ENCODE measurements around the gene CRYL1. TPM values are rescaled to one million over a fixed set of nuclear protein-coding genes. Genes with fewer than 3 reads are reported as not detected.

The CRYL1 gene
- total RNA-seq, 1 experiment from 2014 or later: 26.5 TPM

GRCh38 chr13:20402881-20403280, 122.8 kb downstream of the CRYL1 start:
- CTCF ChIA-PET: no interaction called here
- no peak overlapping the region for H3K4me3 ChIP-seq (replicated peaks in 1 of 2; ENCODE audit: low read depth in 1 of 2, low read length in 2 of 2)
- no peaks in the 10 kb centered on the region for H3K79me2 ChIP-seq (ENCODE audit: insufficient read depth, low read length)
- RAD21 ChIA-PET (ENCODE audit: low non-redundant PET in 1 of 2, low total read pairs in 2 of 2, uncharacterized antibody in 2 of 2, unreplicated experiment in 2 of 2): no interaction called here
- no TSS peak for BruUV-seq (replicated peaks)
- intact Hi-C loops (cut with micrococcal nuclease): no loop called here
- TF ChIP-seq RAD21 (IDR thresholded peaks at IDR 0.05; ENCODE audit: low read depth) (no peak), POLR2A (IDR thresholded peaks at IDR 0.05; ENCODE audit: borderline replicate concordance, extremely low read depth, insufficient read depth, insufficient read length) (no peak), EGR1 (IDR thresholded peaks at IDR 0.05; ENCODE audit: low read depth) (no peak), EZH2 (IDR thresholded peaks at IDR 0.05) (no peak), ZBTB33 (IDR thresholded peaks at IDR 0.05; ENCODE audit: extremely low read depth, insufficient replicate concordance, low read length) (no peak)
- no peak for ATAC-seq
- H3K9me3 ChIP-seq (ENCODE audit: control insufficient read depth in 1 of 2, insufficient read depth in 1 of 2, low read depth in 1 of 2, low read length in 2 of 2): no peaks in the 10 kb centered on the region
- H4K20me1 ChIP-seq (ENCODE audit: insufficient read depth): no peaks in the 10 kb centered on the region
- no peak overlapping the region for H3K27ac ChIP-seq (ENCODE audit: low read depth, low read length)
- no peaks in the 10 kb centered on the region for H3K36me3 ChIP-seq (ENCODE audit: control insufficient read depth in 1 of 2, insufficient read depth in 2 of 2, low read length in 2 of 2)
- H3K9ac ChIP-seq (ENCODE audit: low read length): no peak overlapping the region
- H3K4me1 ChIP-seq (ENCODE audit: control insufficient read depth in 1 of 2, insufficient read depth in 2 of 2, low read length in 2 of 2): no peaks in the 10 kb centered on the region
- POLR2A ChIA-PET: no interaction called here
- H3K9me2 ChIP-seq (ENCODE audit: insufficient read depth): no peaks in the 10 kb centered on the region
- no peak overlapping the region for H3K4me2 ChIP-seq (ENCODE audit: low read length)
- no peaks in the 10 kb centered on the region for H3K27me3 ChIP-seq (ENCODE audit: insufficient read depth, low read length)
- no peak overlapping the region for H2AFZ ChIP-seq (ENCODE audit: low read depth, low read length, poor library complexity, severe bottlenecking)
- no peak for DNase-seq (ENCODE audit: low read depth, low spot score)

GRCh38 chr13:20401931-20402856, 123.5 kb downstream of the CRYL1 start:
- Histone ChIP-seq H3K79me2 (ENCODE audit: insufficient read depth, low read length) (no peaks in the 10 kb centered on the region), H3K4me2 (ENCODE audit: low read length) (no peak overlapping the region), H3K27me3 (ENCODE audit: insufficient read depth, low read length) (no peaks in the 10 kb centered on the region), H3K36me3 (ENCODE audit: control insufficient read depth in 1 of 2, insufficient read depth in 2 of 2, low read length in 2 of 2) (no peaks in the 10 kb centered on the region), H3K4me3 (replicated peaks in 1 of 2; ENCODE audit: low read depth in 1 of 2, low read length in 2 of 2) (no peak overlapping the region), H3K27ac (ENCODE audit: low read depth, low read length) (no peak overlapping the region), H4K20me1 (ENCODE audit: insufficient read depth) (no peaks in the 10 kb centered on the region), H3K9me2 (ENCODE audit: insufficient read depth) (no peaks in the 10 kb centered on the region), H3K9me3 (ENCODE audit: control insufficient read depth in 1 of 2, insufficient read depth in 1 of 2, low read depth in 1 of 2, low read length in 2 of 2) (no peaks in the 10 kb centered on the region), H3K9ac (ENCODE audit: low read length) (no peak overlapping the region), H2AFZ (ENCODE audit: low read depth, low read length, poor library complexity, severe bottlenecking) (no peak overlapping the region), H3K4me1 (ENCODE audit: control insufficient read depth in 1 of 2, insufficient read depth in 2 of 2, low read length in 2 of 2) (no peaks in the 10 kb centered on the region)
- RAD21 ChIA-PET (ENCODE audit: low non-redundant PET in 1 of 2, low total read pairs in 2 of 2, uncharacterized antibody in 2 of 2, unreplicated experiment in 2 of 2): no interaction called here
- no TSS peak for BruUV-seq (replicated peaks)
- TF ChIP-seq SIN3A (IDR thresholded peaks at IDR 0.05; ENCODE audit: low read depth): no peak
- TF ChIP-seq ELF1 (IDR thresholded peaks at IDR 0.05; ENCODE audit: borderline replicate concordance, low read depth): no peak
- ATAC-seq (no peak), DNase-seq (ENCODE audit: low read depth, low spot score) (no peak)
- intact Hi-C loops (cut with micrococcal nuclease): no loop called here
- CTCF ChIA-PET: no interaction called here
- POLR2A ChIA-PET: no interaction called here

Data from HCT116 (cell line).